ENCODE data around the gene SRRM2.

Gene SRRM2

DNA sequence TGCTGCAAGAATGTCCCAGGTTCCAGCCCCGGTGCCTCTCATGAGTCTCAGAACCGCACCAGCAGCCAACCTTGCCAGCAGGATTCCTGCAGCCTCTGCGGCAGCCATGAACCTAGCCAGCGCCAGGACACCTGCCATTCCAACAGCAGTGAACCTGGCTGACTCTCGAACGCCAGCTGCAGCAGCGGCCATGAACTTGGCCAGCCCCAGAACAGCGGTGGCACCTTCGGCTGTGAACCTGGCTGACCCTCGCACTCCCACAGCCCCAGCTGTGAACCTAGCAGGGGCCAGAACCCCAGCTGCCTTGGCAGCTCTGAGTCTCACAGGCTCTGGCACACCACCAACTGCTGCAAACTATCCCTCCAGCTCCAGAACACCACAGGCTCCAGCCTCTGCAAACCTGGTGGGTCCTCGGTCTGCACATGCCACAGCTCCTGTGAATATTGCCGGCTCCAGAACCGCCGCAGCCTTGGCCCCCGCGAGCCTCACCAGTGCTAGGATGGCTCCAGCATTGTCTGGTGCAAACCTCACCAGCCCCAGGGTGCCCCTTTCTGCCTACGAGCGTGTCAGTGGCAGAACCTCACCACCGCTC is 14.8 kb downstream of the SRRM2 start:
- H3K27me3 ChIP-seq (replicated peaks; ENCODE audit: control insufficient read depth, insufficient read depth, low read length) = no peaks in the 10 kb centered on the region
- H3K36me3 ChIP-seq (ENCODE audit: control insufficient read depth, insufficient read depth, low read length) = peaks cover 85% of the 10 kb centered on the region
- TF ChIP-seq, protein P1, sequence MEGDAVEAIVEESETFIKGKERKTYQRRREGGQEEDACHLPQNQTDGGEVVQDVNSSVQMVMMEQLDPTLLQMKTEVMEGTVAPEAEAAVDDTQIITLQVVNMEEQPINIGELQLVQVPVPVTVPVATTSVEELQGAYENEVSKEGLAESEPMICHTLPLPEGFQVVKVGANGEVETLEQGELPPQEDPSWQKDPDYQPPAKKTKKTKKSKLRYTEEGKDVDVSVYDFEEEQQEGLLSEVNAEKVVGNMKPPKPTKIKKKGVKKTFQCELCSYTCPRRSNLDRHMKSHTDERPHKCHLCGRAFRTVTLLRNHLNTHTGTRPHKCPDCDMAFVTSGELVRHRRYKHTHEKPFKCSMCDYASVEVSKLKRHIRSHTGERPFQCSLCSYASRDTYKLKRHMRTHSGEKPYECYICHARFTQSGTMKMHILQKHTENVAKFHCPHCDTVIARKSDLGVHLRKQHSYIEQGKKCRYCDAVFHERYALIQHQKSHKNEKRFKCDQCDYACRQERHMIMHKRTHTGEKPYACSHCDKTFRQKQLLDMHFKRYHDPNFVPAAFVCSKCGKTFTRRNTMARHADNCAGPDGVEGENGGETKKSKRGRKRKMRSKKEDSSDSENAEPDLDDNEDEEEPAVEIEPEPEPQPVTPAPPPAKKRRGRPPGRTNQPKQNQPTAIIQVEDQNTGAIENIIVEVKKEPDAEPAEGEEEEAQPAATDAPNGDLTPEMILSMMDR (IDR thresholded peaks at IDR 0.05; ENCODE audit: insufficient read depth, low read length, poor library complexity, severe bottlenecking) = no peak
- no peak for DNase-seq (ENCODE audit: extremely low read depth, insufficient read length)
- H3K4me3 ChIP-seq (replicated peaks; ENCODE audit: low read depth, low read length) = no peak overlapping the region

DNA sequence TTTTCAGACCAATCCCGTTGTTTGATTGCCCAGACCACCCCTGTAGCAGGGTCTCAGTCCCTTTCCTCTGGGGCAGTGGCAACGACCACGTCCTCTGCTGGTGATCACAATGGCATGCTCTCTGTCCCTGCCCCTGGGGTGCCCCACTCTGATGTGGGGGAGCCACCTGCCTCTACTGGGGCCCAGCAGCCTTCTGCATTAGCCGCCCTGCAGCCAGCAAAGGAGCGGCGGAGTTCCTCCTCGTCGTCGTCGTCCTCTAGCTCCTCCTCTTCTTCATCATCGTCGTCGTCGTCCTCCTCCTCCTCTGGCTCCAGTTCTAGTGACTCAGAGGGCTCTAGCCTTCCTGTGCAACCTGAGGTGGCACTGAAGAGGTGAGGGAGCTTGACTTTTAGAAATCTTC is 15.5 kb downstream of the SRRM2 start:
- no peak overlapping the region for H3K4me3 ChIP-seq (replicated peaks; ENCODE audit: low read depth, low read length)
- no peak for DNase-seq (ENCODE audit: extremely low read depth, insufficient read length)
- TF ChIP-seq, protein P1 (IDR thresholded peaks at IDR 0.05; ENCODE audit: insufficient read depth, low read length, poor library complexity, severe bottlenecking) = no peak
- H3K36me3 ChIP-seq (ENCODE audit: control insufficient read depth, insufficient read depth, low read length) = peaks cover 81% of the 10 kb centered on the region
- no peaks in the 10 kb centered on the region for H3K27me3 ChIP-seq (replicated peaks; ENCODE audit: control insufficient read depth, insufficient read depth, low read length)

DNA sequence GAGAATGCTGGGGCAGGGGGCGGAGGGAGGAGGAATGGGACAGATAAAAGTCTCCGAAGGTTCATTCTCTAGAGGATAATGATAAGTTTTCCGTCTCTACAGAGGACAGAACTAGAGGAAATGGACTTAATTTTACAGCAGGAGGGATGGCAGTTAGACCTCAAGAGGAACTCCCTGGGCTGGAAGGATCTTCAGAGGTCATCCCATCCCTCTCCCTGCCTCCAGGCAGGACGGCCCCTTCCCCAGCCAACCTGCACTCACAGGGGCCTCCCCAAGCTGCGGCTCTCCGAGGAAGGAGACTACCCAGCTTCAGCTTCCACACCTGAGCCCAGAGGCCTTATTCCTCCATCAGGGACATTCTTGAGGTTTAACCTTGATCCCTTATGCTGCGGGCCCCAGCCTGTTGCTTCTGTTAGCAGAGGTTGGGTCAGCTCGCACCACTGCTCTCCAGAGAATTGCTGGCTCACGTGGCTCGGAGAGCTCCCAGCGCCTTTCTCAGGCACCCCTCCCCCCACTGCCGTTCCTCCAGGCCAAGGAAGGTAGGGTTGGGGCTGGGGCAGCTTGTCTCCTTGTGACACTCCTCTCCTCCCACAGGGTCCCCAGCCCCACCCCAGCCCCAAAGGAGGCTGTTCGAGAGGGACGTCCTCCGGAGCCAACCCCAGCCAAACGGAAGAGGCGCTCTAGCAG is 16.1 kb downstream of the SRRM2 start:
- Histone ChIP-seq H3K27me3 (replicated peaks; ENCODE audit: control insufficient read depth, insufficient read depth, low read length) (no peaks in the 10 kb centered on the region), H3K4me3 (replicated peaks; ENCODE audit: low read depth, low read length) (no peak overlapping the region), H3K36me3 (ENCODE audit: control insufficient read depth, insufficient read depth, low read length) (peaks cover 78% of the 10 kb centered on the region)
- TF ChIP-seq, protein P1 (IDR thresholded peaks at IDR 0.05; ENCODE audit: insufficient read depth, low read length, poor library complexity, severe bottlenecking) = no peak
- no peak for DNase-seq (ENCODE audit: extremely low read depth, insufficient read length)

DNA sequence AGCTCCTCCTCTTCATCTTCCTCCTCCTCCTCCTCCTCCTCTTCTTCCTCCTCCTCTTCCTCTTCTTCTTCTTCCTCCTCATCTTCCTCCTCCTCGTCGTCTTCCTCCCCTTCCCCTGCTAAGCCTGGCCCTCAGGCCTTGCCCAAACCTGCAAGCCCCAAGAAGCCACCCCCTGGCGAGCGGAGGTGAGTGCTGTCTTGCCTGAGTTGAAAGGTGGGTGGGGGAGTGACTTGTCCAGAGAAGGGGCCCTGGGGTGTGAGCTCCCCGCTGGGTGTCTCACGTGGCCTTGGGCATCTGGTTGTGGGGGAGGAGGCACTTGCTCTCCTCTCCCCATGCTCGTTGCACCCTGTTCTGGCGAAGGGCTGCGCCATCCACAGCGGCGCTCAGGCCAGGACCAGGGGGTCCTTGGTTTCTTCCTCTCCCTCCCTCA is 16.7 kb downstream of the SRRM2 start:
- Histone ChIP-seq H3K4me3 (replicated peaks; ENCODE audit: low read depth, low read length) (no peak overlapping the region), H3K27me3 (replicated peaks; ENCODE audit: control insufficient read depth, insufficient read depth, low read length) (no peaks in the 10 kb centered on the region), H3K36me3 (ENCODE audit: control insufficient read depth, insufficient read depth, low read length) (peaks cover 75% of the 10 kb centered on the region)
- TF ChIP-seq, protein P1 (IDR thresholded peaks at IDR 0.05; ENCODE audit: insufficient read depth, low read length, poor library complexity, severe bottlenecking) = no peak
- DNase-seq (ENCODE audit: extremely low read depth, insufficient read length) = no peak

DNA sequence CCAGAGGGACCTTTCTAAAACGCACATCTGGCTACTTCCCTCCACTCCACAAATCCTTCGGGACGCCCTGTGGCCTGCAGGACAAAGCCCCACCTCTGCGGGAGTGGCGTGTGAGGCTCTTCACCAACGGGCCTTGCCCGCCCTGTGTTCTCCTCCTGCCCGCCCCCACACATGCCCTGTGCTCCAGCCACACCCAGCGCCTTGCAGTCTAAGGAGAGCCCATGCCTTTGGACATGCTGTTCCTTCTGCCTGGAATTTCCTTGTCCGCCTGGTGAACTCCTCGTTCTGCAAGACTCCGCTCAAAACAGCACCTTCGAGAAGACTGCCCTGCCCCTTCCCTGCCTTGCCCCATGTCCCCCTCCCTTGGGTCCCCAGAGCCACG is 17.2 kb downstream of the SRRM2 start:
- Histone ChIP-seq H3K4me3 (replicated peaks; ENCODE audit: low read depth, low read length) (no peak overlapping the region), H3K27me3 (replicated peaks; ENCODE audit: control insufficient read depth, insufficient read depth, low read length) (no peaks in the 10 kb centered on the region), H3K36me3 (ENCODE audit: control insufficient read depth, insufficient read depth, low read length) (peaks cover 73% of the 10 kb centered on the region)
- TF ChIP-seq, protein P1 (IDR thresholded peaks at IDR 0.05; ENCODE audit: insufficient read depth, low read length, poor library complexity, severe bottlenecking) = no peak
- no peak for DNase-seq (ENCODE audit: extremely low read depth, insufficient read length)

All from GM06990 (cell line).